Occipital lobe (tissue), 2 donors: ENCODE measurements around the gene CSH2. TPM values are rescaled to one million over a fixed set of nuclear protein-coding genes. Genes with fewer than 3 reads are reported as not detected.
"Not testable (repeated sequence)": the region's sequence is repeated elsewhere in the genome, so short reads cannot be mapped to it uniquely, and the experiment has no call there.

Experiments
- DNase-seq: peaks from one replicate; lab custom pipeline; 2025; lab: John Stamatoyannopoulos, UW
- total RNA-seq: library from RNA; depleted of rRNA; stranded (reverse); fragments of >200 nt; gene quantifications from one replicate; pipeline ENCODE4 v1.2.3, GENCODE V29; 2014

The CSH2 gene
- not detected for total RNA-seq

DNA sequence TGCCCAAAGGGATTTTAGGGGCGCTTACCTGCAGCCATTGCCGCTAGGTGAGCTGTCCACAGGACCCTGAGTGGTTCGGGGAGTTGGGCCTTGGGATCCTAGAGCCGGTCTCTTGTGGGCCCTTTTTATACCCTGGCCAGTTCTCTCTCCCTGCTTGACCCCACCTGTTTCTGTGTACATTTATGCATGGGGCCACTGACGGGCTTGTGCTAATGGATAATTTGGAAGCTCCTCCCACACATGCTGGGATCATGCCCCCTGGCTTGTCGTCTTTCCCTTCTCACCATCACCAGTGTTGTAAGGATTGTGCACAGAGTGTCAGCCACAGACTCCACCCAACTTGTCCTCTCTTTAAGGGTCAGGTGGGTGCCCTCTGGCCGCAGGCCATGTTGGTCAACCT, at the start of gene CSH2:
TSS of gene CSH2 (minus strand) at position 101 of the 400 bp plus-strand sequence. CDS start at position 38, 63 bp downstream.
- not testable (repeated sequence) for DNase-seq

DNA sequence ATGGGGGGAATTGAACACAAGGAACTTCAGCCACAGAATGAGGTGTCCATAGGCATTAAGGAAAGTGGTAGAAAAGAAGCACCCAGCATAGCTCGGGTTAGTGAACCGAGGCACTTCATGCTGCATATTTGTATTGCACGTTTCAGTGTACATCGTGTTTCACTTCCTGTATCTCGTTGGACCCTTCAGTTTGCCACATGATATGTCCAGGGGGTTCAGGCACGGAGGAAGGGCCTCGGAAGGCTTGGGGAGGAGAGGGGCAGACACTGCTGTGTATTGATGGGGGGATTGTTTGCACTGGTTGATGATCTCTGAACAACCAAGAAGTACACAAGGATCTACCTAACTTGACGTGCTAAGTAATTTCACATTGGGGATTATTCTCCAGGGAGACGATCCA, 48.9 kb upstream of the CSH2 start:
- not testable (repeated sequence) for DNase-seq

DNA sequence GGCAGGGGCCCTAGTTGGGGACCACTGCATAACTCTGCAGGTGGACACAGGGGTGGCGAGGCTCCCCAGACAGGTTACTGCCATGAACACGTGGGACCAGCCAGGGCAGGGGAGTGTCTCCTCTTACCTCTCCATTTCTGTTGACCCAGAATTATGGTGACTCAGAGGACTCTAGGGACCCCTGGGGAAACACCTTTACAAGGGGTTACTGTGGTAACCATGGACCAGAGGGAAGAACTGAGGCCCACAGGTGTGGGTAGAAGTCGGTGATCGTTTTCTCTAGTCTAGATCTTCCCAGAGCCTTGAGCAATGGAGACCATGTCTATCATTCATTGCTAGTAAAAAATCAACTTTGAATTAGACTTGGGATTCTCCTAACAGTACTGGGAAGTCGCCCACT, 47.3 kb upstream of the CSH2 start:
- DNase-seq: not testable (repeated sequence)

DNA sequence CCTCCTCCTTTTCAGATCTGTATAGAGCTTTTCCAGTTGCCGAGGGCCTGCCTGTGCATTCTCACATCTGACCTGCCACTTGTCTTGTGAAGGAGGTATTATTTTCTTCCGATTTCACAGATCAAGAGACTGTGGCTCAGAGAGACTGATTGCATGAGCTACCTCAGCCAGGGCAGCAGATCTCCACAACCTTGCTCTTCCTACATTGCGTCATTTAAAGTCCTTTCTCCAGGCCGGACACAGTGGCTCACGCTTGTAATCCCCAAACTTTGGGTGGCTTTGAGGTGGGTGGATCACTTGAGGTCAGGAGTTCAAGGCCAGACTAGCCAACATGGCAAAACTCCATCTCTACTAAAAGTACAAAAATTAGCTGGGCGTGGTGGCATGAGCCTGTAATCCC, 46.6 kb upstream of the CSH2 start:
- DNase-seq: not testable (repeated sequence)

DNA sequence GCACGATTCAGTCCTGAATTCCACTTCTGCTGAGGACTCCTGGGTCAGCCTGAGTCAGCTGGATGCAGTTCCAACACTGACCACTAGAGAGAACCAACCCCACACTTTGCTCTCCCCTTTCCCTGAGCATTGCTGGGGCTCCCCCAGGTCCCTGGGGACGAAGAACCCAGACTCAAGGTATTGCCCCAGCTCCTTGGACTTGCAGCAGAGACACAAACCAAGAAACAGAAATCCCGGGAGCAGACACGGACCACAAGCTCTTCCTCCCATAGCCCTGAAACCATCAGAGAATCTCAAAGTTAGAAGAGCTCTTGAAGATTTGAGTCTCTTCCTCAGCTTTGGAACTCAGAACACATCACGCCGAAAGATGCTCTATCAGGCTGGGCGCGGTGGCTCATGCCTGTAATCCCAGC, 45.8 kb upstream of the CSH2 start:
- DNase-seq: no peak

DNA sequence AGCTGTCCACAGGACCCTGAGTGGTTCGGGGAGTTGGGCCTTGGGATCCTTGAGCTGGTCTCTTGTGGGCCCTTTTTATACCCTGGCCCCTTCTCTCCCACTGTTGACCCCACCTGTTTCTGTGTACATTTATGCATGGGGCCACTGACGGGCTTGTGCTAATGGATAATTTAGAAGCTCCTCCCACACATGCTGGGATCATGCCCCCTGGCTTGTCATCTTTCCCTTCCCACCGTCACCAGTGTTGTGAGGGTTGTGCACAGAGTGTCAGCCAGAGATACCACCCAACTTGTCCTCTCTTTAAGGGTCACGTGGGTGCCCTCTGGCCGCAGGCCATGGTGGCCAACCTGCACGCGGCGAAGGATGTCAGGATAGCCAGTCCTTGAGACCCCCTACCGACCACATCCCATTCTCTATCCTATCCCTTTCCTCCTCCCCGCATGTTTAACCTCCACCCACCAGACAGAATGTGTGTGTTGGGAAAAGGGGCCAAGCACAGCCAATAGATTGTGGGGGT, 45.4 kb upstream of the CSH2 start, which contains the start of gene GH1:
TSS of gene GH1 (minus strand) at position 51 of the 517 bp plus-strand sequence. CDS start 63 bp downstream, outside the sequence.
- DNase-seq: not testable (repeated sequence)

DNA sequence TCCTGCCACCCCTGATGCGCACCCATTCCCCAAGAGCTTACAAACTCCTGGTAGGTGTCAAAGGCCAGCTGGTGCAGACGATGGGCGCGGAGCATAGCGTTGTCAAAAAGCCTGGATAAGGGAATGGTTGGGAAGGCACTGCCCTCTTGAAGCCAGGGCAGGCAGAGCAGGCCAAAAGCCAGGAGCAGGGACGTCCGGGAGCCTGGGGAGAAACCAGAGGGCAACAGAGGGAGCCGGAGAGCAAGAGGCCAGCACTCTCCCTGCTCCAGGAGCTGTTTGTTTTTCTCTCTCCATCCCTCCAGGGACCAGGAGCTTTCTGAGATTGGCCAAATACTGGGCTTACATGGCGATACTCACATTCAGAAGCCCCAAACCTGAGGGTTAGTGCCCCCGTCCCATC, 44.8 kb upstream of the CSH2 start:
- DNase-seq: no peak

DNA sequence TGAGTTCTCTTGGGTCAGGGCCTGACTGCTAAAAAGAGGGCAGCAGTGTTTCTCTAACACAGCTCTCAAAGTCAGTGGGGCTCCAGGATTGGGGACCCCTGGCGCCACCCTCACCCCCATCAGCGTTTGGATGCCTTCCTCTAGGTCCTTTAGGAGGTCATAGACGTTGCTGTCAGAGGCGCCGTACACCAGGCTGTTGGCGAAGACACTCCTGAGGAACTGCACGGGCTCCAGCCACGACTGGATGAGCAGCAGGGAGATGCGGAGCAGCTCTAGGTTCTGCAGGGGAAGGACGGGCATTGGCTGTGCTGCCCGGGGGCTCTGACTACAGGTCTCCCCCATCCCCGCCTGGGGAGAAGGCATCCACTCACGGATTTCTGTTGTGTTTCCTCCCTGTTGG, 44.2 kb upstream of the CSH2 start:
- DNase-seq: no peak

DNA sequence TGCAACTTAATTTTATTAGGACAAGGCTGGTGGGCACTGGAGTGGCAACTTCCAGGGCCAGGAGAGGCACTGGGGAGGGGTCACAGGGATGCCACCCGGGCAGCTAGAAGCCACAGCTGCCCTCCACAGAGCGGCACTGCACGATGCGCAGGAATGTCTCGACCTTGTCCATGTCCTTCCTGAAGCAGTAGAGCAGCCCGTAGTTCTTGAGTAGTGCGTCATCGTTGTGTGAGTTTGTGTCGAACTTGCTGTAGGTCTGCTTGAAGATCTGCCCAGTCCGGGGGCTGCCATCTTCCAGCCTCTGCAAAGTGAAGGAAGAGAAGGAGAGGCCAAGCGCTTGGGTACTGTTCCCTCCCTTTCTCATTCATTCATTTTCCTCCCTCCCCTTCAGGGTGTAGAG, 43.7 kb upstream of the CSH2 start:
- not testable (repeated sequence) for DNase-seq

DNA sequence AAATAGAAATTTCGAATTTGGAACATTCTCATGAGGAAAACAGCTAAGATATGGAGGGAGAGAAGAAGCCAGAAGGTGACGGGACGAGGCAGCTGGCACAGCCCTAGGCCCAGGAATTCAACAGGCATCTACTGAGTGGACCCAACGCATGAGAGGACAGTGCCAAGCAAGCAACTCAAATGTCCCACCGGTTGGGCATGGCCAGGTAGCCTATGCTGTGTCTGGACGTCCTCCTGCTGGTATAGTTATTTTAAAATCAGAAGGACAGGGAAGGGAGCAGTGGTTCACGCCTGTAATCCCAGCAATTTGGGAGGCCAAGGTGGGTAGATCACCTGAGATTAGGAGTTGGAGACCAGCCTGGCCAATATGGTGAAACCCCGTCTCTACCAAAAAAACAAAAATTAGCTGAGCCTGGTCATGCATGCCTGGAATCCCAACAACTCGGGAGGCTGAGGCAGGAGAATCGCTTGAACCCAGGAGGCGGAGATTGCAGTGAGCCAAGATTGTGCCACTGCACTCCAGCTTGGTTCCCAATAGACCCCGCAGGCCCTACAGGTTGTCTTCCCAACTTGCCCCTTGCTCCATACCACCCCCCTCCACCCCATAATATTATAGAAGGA, 43.2 kb upstream of the CSH2 start:
- DNase-seq: no peak

DNA sequence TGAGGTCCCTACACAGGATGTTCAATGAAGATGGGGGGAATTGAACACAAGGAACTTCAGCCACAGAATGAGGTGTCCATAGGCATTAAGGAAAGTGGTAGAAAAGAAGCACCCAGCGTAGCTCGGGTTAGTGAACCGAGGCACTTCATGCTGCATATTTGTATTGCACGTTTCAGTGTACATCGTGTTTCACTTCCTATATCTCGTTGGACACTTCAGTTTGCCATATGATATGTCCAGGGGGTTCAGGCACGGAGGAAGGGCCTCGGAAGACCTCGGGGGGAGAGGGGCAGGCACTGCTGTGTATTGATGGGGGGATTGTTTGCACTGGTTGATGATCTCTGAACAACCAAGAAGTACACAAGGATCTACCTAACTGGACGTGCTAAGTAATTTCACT, 42.3 kb upstream of the CSH2 start:
- DNase-seq: not testable (repeated sequence)

DNA sequence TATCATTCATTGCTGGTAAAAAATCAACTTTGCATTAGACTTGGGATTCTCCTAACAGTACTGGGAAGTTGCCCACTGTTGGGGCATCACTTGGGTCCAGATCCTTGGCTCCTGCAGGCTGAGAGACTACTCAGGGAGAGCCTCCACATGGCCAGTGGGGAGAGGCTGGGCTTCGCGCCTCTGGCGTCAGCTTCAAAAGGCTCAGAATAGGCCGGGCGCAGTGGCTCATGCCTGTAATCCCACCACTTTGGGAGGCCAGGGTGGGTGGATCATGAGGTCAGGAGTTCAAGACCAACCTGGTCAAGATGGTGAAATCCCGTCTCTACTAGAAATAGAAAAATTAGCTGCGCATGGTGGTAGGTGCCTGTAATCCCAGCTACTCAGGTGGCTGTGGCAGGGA, 41.0 kb upstream of the CSH2 start:
- DNase-seq: no peak

DNA sequence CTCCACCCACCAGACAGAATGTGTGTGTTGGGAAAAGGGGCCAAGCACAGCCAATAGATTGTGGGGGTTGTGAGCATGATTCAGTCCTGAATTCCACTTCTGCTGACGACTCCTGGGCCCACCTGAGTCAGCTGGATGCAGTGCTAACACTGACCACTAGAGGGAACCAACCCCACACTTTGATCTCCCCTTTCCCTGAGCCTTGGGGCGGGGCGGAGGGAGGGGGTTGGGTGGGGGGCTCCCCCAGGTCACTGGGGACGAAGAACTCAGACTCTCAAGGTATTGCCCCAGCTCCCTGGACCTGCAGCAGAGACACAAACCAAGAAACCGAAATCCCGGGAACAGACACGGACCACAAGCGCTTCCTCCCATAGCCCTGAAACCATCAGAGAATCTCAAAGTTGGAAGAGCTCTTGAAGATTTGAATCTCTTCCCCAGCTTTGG, 38.2 kb upstream of the CSH2 start:
- DNase-seq: no peak

DNA sequence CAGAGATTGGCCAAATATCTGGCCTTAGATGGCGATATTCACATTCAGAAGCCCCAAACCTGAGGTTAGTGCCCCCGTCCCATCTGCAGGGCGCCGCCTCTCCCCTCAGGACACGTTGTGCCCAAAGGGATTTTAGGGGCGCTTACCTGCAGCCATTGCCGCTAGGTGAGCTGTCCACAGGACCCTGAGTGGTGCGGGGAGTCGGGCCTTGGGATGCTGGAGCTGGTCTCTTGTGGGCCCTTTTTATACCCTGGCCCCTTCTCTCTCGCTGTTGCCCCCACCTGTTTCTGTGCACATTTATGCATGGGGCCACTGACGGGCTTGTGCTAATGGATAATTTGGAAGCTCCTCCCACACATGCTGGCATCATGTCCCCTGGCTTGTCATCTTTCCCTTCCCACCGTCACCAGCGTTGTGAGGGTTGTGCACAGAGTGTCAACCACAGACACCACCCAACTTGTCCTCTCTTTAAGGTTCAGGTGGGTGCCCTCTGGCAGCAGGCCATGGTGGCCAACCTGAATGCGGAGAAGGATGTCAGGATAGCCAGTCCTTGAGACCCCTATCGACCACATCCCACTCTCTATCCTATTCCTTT, 37.7 kb upstream of the CSH2 start, which contains the start of gene CSHL1:
TSS of gene CSHL1 (minus strand) at position 218 of the 595 bp plus-strand sequence. CDS start at position 156, 62 bp downstream.
- no peak for DNase-seq

DNA sequence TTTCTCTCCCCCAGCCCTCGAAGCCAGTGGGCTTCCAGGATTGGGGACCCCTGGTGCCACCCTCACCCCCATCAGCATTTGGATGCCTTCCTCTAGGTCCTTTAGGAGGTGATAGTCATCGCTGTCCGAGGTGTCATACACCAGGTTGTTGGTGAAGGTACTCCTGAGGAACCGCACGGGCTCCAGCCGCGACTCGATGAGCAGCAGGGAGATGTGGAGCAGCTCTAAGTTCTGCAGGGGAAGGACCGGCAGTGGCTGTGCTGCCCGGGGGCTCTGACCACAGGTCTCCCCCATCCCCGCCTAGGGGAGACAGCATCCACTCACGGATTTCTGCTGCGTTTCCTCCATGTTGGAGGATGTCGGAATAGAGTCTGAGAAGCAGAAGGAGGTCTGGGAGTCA, 36.6 kb upstream of the CSH2 start:
- no peak for DNase-seq

DNA sequence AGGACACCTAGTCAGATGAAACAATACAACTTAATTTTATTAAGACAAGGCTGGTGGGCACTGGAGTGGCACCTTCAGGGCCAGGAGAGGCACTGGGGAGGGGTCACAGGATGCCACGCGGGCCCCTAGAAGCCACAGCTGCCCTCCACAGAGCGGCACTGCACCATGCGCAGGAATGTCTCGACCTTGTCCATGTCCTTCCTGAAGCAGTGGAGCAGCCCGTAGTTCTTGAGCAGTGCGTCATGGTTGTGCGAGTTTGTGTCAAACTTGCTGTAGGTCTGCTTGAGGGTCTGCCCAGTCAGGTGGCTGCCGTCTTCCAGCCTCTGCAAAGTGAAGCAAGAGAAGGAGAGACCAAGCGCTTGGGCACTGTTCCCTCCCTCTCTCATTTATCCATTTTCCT, 36.1 kb upstream of the CSH2 start:
- DNase-seq: not testable (repeated sequence)

DNA sequence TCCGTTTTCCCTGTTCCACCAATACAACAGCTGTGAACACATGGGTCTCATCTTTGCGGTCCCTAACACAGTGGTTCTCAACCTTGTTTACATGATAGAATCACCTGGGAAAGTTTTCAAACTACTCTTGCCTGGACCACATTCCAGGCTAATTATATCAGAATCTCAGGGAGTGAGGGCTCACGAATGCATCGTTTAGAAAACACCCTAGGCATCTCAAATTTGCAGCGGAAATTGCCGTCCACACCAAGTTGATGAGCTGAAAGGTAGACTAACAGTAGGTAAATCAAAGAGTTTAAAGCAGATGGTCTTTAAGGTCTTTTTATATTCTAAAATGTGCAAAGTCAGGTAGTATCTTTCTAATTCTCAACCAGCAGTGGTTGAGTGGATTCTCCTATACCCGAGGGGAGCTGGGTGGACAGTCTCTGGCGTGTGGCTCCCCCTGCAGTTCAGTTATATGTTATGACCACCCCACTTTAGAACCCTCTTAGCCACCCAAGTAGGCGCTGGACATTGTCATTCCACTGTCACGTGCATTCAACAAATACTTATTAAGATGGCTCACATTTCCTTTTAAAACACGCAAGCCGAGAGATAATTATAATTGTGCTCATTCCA, 33.8 kb upstream of the CSH2 start:
- DNase-seq: not testable (repeated sequence)

DNA sequence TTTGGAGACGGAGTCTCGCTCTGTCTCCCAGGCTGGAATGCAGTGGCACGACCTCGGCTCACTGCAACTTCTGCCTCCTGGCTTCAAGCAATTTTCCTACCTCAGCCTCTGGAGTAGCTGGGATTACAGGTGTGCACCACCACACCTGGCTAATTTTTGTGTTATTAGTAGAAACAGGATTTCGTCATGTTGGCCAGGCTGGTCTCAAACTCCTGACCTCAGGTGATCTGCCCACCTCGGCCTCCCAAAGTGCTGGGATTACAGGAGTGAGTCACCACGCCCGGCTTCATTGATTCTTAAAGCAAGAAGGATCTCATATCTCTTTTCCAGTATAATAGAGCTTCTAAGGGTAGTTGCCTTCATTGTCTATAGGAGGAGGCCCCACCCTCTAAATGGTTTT, 31.3 kb upstream of the CSH2 start:
- DNase-seq: not testable (repeated sequence)

DNA sequence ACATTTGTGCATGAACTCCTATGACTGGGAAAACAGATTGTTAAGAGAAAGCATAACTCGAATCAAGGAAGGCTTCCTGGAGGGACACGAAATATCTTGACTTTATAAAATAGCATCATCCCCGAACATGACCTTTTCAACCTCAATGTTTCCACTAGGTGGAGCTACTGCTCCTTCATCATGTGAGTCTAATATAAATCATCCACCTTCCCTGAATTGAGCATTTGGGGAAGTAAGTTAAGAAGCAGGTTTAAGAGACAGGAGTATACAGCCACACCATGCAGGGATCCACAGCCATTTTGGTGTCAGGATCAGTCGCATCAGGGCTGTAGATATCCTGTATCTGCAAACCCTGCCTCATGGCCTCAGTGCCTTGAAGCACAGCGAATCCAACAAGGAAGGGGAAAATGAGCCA, 30.3 kb upstream of the CSH2 start:
- DNase-seq: not testable (repeated sequence)

DNA sequence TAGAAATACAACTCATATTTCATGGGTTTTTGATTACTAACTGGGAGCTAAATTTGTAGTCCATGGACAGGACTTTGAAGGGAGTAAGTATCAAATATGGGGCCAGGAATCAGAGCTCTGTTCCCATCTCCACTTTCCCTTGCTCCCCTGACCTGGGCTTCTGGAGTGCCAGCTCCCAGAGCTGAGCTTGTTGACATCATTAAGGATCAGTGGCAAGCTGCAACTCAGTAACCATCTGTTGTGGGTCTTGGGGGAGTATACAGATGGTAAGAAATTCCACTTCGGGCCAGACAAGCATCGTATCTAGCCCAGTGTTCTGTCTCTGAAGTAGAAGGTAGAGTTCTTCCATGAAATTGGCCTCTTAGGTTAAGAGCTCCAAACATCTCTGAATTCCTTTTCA, 28.5 kb upstream of the CSH2 start:
- DNase-seq: not testable (repeated sequence)

DNA sequence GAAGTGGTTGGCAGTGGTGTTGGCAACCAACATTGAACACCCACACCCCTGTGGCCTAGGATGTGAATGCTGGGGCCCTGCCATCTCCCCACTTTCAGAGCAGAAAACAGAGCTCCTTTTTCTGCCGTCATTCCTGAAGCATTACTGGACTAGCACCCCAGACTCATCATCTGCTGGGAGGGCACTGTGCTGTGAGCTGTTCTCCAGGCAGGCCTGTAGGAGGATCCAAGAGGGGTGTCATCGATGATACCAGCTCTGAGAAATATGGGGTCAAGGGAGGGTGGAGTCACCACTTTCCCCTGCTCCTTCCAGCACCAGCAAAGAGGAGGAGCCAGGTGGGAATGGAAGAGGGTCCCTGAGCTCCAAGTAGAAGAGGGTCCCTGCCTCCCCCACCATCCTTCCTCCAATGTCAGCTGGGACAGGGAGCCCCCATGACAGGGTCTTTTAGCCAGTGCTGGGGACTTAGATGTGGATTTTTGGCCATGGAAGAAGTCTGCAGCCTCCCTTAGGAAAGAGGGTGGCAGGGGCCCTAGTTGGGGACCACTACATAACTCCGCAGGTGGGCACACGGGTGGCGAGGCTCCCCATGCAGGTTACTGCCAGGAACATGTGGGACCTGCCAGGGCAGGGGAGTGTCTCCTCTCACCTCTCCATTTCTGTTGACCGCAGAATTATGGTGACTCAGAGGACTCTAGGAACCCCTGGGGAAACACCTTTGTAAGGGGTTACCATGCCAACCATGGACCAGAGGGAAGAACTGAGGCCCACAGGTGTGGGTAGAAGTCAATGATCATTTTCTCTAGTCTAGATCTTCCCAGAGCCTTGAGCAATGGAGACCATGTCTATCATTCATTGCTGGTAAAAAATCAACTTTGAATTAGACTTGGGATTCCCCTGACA, 25.7 kb upstream of the CSH2 start:
- DNase-seq: not testable (repeated sequence)
